Ovary (tissue), 9 donors: ENCODE results near the gene PLXNA2. TPM values are rescaled to one million over a fixed set of nuclear protein-coding genes. Genes with fewer than 3 reads are reported as not detected.

Experiments used
- DNase-seq, 5 donors: peaks; one replicate each; pipeline ENCODE4 v3.0.0-alpha.2; 2019 to 2020
- H3K27ac ChIP-seq, 2 donors: fragments of 200-600 bp; one replicate each; pipeline versions ENCODE4 v1.5.1 to v1.8.0; 2019 to 2022
- H3K27me3 ChIP-seq: fragments of 200-600 bp; one replicate; pipeline ENCODE4 v1.8.0; 2022
- H3K36me3 ChIP-seq: fragments of 200-600 bp; sonication (generic); one replicate; pipeline ENCODE4 v1.5.1; 2019
- H3K4me1 ChIP-seq: one replicate; pipeline ENCODE4 v1.8.1; 2013; ENCODE audit warnings: mild to moderate bottlenecking, moderate library complexity; ENCODE audit not compliant: insufficient read depth
- H3K4me3 ChIP-seq: fragments of 200-600 bp; sonication (generic); one replicate; pipeline ENCODE4 v1.5.1; 2017
- H3K9me3 ChIP-seq, 2 donors: fragments of 200-600 bp in 1 of 2; sonication (generic) in 1 of 2; one replicate each; pipeline versions ENCODE4 v1.5.1 to v1.8.1; 2013 to 2019; ENCODE audit warnings: mild to moderate bottlenecking in 1 of 2, moderate library complexity in 1 of 2
- EP300 ChIP-seq: sonication (generic); formaldehyde crosslinking; IDR thresholded peaks from one replicate; pipeline ENCODE4 v1.6.1; 2017; ENCODE audit warnings: antibody characterized with exemption
- POLR2A ChIP-seq: fragments of 450-650 bp; IDR thresholded peaks from one replicate; pipeline ENCODE4 v1.6.1; 2017; ENCODE audit warnings: antibody characterized with exemption, mild to moderate bottlenecking, moderate library complexity
- WGBS, 3 donors: extraction: QIAGEN DNeasy Blood & Tissue Kit in 1 of 3; methylation state at CpG; one replicate each; pipeline versions ENCODE4 v1.1.5 to v1.1.7; 2013 to 2017; 5-methylcytosine and 5-hydroxymethylcytosine counted together
- intact Hi-C, 4 donors: fragments of 100-400 bp; cut with DNase I; formaldehyde crosslinking; loops; one replicate each; pipeline versions ENCODE4 v1.11.0 to v1.15.1; 2022 to 2023
- polyA plus RNA-seq, 2 donors: library from polyadenylated mRNA; stranded (reverse); fragments of 200-250 nt in 1 of 2; fragments of 350-450 nt in 1 of 2; fragmentation: Illumina TruSeq in 1 of 2; extraction: RNeasy Lipid Tissue Mini Kit (QIAGEN cat#74804) in 1 of 2; gene quantifications; one replicate each; pipeline ENCODE4 v1.2.3, GENCODE V29; 2013 to 2014
- total RNA-seq, 7 donors: library from RNA; depleted of rRNA in 2 of 7; stranded (reverse); fragments of >200 nt in 2 of 7; fragmentation: NEBNext Ultra II Directional in 3 of 7; extraction: Animal tissue kit (Norgen Biotek cat#: 25700) in 3 of 7; gene quantifications; one replicate each; pipeline versions ENCODE4 v1.1.0 to v1.2.4, GENCODE V29; 2016 to 2023
- TF ChIP-seq, protein P1 (sequence below), 3 donors: fragments of 450-650 bp in 2 of 3; fragments of 200-600 bp in 1 of 3; IDR thresholded peaks; one replicate each; pipeline versions ENCODE4 v1.5.1 to v1.8.0; 2016 to 2022; ENCODE audit warnings: antibody characterized with exemption in 3 of 3, mild to moderate bottlenecking in 1 of 3
- donor health status: DM: no; HTN: no; CAD: no; lungs with moderate emphysema.
- donor health status: DM: no; HTN: no; CAD: no.
- donor health status: Bipolar disorder and iron deficiency.
- donor health status: DM: yes; HTN: yes; CAD: no.
- donor health status: DM: no; HTN: no; CAD: no.
- donor health status: DM: yes; HTN: yes; CAD: no.

The PLXNA2 gene
- total and polyA plus RNA-seq, 9 donors = 10.7 to 71.5 (median 44.0) TPM

DNA sequence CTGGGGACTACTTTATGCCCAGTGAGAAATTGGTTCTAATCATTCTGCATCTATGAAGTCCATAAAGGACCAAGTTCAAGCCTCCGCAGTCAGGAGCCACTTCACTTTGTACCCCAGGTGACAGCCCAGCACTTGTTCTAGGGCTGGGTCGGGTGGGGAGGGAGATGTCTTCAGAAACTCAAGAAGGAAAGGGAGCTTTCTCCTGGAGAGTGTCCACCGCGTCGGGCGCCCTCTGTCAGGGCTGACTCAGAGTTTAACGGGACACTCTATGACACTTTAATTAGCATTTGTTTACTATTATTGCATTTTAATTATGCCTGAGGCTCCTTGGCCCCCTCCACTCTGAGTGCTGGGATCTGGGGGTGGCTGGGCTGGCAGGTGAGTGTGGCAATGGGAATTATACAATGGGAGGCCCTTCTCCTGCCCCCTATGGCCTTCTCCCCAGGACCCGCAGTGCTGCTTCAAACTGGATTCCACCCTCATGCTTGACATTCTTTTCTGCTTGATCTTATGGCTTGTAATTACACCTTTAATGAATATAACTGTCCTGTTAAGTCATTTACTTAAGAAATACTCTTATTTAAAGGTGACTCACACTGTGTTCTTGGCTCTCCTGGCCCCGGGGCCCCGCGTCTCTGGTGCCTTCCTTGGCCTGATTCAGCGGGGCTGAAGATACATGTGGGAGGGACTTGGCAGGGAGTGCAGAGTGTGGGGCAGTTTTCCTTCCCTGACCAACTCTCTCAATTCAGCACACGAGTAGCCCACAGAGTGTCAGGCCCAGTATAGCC, 136.6 kb downstream of the PLXNA2 start:
- H3K4me1 ChIP-seq = peaks cover 4% of the 10 kb centered on the region
- no peaks in the 10 kb centered on the region for H3K27me3 ChIP-seq
- H3K4me3 ChIP-seq = no peak overlapping the region
- TF ChIP-seq POLR2A (no peak), EP300 (no peak)
- TF ChIP-seq, protein P1, sequence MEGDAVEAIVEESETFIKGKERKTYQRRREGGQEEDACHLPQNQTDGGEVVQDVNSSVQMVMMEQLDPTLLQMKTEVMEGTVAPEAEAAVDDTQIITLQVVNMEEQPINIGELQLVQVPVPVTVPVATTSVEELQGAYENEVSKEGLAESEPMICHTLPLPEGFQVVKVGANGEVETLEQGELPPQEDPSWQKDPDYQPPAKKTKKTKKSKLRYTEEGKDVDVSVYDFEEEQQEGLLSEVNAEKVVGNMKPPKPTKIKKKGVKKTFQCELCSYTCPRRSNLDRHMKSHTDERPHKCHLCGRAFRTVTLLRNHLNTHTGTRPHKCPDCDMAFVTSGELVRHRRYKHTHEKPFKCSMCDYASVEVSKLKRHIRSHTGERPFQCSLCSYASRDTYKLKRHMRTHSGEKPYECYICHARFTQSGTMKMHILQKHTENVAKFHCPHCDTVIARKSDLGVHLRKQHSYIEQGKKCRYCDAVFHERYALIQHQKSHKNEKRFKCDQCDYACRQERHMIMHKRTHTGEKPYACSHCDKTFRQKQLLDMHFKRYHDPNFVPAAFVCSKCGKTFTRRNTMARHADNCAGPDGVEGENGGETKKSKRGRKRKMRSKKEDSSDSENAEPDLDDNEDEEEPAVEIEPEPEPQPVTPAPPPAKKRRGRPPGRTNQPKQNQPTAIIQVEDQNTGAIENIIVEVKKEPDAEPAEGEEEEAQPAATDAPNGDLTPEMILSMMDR (IDR thresholded peaks at IDR 0.05) = no peak
- 68 to 81% (median 73%) methylated on average over 13 of the region's 13 CpGs for WGBS, 3 donors
- intact Hi-C loops = no loop called here
- H3K27ac ChIP-seq = no peak overlapping the region
- peak in 4 of 5 donors; percentile 46 to 69 (median 68) for DNase-seq
- H3K36me3 ChIP-seq = no peaks in the 10 kb centered on the region
- H3K9me3 ChIP-seq = no peaks in the 10 kb centered on the region

DNA sequence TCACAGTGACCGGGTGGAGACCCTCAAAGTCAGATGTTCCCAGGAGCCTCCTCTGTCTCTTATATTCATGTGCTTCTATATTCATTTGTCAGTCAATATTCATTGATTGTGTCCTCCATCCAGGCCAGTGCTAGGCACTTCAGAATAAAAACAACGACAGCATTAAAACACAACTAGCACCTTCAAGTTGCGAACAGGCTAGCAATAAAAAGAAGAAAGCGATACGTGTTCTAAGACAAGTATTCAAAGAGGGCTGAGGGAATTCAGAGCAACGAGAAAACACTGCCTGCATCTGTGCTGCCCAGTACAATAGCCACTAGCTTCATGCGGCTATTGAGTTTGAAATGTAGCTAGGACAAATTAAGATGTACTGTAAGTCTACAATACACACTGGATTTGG, 138.0 kb downstream of the PLXNA2 start:
- no peak for DNase-seq
- 66 to 82% (median 77%) methylated on average over 7 of the region's 7 CpGs for WGBS, 3 donors
- Histone ChIP-seq H3K27me3 (no peaks in the 10 kb centered on the region), H3K4me3 (no peak overlapping the region), H3K27ac (no peak overlapping the region), H3K4me1 (peaks cover 9% of the 10 kb centered on the region), H3K9me3 (no peaks in the 10 kb centered on the region), H3K36me3 (no peaks in the 10 kb centered on the region)
- TF ChIP-seq EP300 (no peak), POLR2A (no peak)
- TF ChIP-seq, protein P1 (IDR thresholded peaks at IDR 0.05) = no peak
- intact Hi-C loops = no loop called here

DNA sequence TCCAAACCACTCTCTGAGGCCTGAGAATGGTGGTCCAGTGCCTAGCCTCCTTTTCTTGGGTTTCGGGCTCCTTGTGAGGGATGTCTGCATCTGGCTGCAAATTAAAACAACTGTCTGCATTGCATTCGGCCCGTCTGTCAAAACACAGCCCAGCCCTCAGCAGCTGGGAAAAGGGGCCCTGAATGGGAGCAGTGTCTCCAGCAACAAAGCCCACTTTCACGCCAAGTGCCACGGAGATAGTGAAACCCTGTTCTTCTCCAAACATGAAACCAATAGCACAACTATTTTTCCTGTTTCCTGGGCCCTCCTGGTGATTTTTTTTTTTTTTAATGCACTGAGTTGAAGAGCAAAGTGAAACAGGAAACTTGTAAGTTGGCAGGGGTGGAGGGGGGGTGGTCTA, 138.4 kb downstream of the PLXNA2 start:
- Histone ChIP-seq H3K4me3 (no peak overlapping the region), H3K27ac (no peak overlapping the region), H3K4me1 (peaks cover 12% of the 10 kb centered on the region), H3K9me3 (no peaks in the 10 kb centered on the region), H3K27me3 (no peaks in the 10 kb centered on the region), H3K36me3 (no peaks in the 10 kb centered on the region)
- 26 to 53% (median 42%) methylated on average over 5 of the region's 5 CpGs for WGBS, 3 donors
- no peak for TF ChIP-seq EP300
- TF ChIP-seq, protein P1 (IDR thresholded peaks at IDR 0.05) = no peak
- no peak for TF ChIP-seq POLR2A
- intact Hi-C loops = no loop called here
- peak in 1 of 5 donors; percentile 41 for DNase-seq

DNA sequence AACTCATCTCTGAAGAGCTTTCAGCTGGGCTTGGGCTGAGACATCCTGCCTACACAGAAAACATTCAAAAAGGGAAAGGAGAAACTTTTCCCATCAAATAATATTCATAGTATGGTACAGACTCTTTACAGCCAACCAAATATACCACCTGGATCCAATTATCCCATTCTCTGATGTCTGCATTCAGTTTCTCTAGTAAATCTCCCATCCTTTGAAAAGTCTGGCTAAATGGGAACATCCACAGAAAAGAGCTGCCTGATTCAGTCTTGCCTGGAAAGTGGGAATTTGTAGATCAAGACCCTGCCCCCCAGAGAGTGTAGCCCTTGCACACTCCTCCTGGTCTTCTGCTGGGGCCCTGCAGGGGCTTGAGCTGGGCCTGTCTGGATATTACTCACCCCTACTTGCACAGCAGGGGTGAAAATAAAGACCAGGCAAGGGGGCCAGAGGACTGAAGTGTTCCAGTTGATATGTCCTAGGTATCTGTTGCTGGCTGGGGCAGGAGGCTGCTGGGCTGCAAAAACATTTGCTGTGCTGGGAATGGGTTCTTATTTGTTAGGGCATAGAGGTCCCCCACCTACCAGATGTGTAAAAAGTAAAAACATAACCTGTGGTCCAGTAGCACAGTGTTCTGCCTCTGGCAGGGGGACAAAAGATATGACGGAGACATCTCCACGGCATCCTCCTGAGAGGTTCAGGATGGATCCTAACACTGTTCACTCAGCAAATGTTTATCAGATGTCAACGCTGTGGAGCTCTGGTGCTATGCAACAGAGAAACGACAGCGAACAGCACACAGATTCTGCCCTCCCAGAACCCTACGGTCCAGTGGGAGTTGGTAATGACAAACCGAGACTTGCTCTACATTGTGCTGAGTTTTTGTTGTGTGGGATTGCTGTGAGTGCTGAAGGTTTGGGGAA, 140.3 kb downstream of the PLXNA2 start:
- H3K9me3 ChIP-seq = no peaks in the 10 kb centered on the region
- H3K27me3 ChIP-seq = no peaks in the 10 kb centered on the region
- no peak for DNase-seq
- no peak overlapping the region for H3K4me3 ChIP-seq
- no peak overlapping the region for H3K27ac ChIP-seq
- H3K36me3 ChIP-seq = no peaks in the 10 kb centered on the region
- intact Hi-C loops = loop anchor here in 1 of 4 donors (5.0 kb wide), 1 partner anchor 138 kb away; the partner anchor contains the start of gene PLXNA2
- 71 to 78% (median 73%) methylated on average over 7 of the region's 7 CpGs for WGBS, 3 donors
- peaks cover 14% of the 10 kb centered on the region for H3K4me1 ChIP-seq
- no peak for TF ChIP-seq EP300
- TF ChIP-seq POLR2A = no peak
- TF ChIP-seq, protein P1 (IDR thresholded peaks at IDR 0.05) = no peak
